ENCODE measurements around the gene HABP4. TPM values are rescaled to one million over a fixed set of nuclear protein-coding genes. Genes with fewer than 3 reads are reported as not detected.

Gene HABP4
- total RNA-seq, 1 experiment from 2014 or later: 21.0 TPM

DNA sequence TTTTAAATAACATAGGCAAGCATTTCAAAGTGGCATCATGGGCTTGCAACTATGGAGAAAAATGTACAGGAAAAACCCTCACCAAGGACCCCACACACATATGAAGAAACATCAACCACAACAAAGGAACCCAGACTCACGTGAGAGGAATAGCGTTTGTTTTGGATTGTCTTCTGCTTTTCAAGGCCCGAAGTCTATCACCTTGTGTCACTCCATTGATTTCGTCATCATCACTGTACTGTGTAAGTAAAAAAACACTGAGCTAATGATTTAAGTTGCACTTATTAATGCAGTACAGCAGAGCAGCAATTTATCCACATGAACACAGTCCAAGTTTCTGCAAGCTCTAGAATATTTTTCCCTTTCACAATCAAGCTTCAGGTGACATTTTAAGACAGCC lies 72.4 kb downstream of the HABP4 start:
- ATAC-seq: no peak
- TF ChIP-seq YY1 (IDR thresholded peaks at IDR 0.05; ENCODE audit: extremely low read depth, insufficient replicate concordance, low read depth, low read length) (no peak), ZFX (IDR thresholded peaks at IDR 0.05) (no peak), FOSL1 (IDR thresholded peaks at IDR 0.05; ENCODE audit: low read depth) (no peak), SIN3A (IDR thresholded peaks at IDR 0.05; ENCODE audit: low read depth) (no peak), EZH2 (IDR thresholded peaks at IDR 0.05) (no peak), EZH2phosphoT487 (IDR thresholded peaks at IDR 0.05; ENCODE audit: borderline replicate concordance) (no peak), ELF1 (IDR thresholded peaks at IDR 0.05; ENCODE audit: borderline replicate concordance, low read depth) (no peak), SP1 (IDR thresholded peaks at IDR 0.05; ENCODE audit: low read depth) (no peak), SRF (IDR thresholded peaks at IDR 0.05; ENCODE audit: low read depth) (no peak), CBX3 (IDR thresholded peaks at IDR 0.05; ENCODE audit: low read depth) (no peak), POLR2AphosphoS5 (IDR thresholded peaks at IDR 0.05; ENCODE audit: low read depth, low read length) (no peak), MAX (IDR thresholded peaks at IDR 0.05) (no peak), JUND (IDR thresholded peaks at IDR 0.05) (no peak), EGR1 (IDR thresholded peaks at IDR 0.05; ENCODE audit: low read depth) (no peak), CEBPB (IDR thresholded peaks at IDR 0.05; ENCODE audit: low read depth) (no peak), POLR2A (IDR thresholded peaks at IDR 0.05; ENCODE audit: borderline replicate concordance, extremely low read depth, insufficient read depth, insufficient read length) (no peak), TCF7L2 (IDR thresholded peaks at IDR 0.05; ENCODE audit: borderline replicate concordance, extremely low read depth, insufficient read depth, insufficient read length) (no peak)
- TF ChIP-seq, protein P1, sequence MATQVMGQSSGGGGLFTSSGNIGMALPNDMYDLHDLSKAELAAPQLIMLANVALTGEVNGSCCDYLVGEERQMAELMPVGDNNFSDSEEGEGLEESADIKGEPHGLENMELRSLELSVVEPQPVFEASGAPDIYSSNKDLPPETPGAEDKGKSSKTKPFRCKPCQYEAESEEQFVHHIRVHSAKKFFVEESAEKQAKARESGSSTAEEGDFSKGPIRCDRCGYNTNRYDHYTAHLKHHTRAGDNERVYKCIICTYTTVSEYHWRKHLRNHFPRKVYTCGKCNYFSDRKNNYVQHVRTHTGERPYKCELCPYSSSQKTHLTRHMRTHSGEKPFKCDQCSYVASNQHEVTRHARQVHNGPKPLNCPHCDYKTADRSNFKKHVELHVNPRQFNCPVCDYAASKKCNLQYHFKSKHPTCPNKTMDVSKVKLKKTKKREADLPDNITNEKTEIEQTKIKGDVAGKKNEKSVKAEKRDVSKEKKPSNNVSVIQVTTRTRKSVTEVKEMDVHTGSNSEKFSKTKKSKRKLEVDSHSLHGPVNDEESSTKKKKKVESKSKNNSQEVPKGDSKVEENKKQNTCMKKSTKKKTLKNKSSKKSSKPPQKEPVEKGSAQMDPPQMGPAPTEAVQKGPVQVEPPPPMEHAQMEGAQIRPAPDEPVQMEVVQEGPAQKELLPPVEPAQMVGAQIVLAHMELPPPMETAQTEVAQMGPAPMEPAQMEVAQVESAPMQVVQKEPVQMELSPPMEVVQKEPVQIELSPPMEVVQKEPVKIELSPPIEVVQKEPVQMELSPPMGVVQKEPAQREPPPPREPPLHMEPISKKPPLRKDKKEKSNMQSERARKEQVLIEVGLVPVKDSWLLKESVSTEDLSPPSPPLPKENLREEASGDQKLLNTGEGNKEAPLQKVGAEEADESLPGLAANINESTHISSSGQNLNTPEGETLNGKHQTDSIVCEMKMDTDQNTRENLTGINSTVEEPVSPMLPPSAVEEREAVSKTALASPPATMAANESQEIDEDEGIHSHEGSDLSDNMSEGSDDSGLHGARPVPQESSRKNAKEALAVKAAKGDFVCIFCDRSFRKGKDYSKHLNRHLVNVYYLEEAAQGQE (IDR thresholded peaks at IDR 0.05; ENCODE audit: low read depth): no peak
- TF ChIP-seq, protein P2, sequence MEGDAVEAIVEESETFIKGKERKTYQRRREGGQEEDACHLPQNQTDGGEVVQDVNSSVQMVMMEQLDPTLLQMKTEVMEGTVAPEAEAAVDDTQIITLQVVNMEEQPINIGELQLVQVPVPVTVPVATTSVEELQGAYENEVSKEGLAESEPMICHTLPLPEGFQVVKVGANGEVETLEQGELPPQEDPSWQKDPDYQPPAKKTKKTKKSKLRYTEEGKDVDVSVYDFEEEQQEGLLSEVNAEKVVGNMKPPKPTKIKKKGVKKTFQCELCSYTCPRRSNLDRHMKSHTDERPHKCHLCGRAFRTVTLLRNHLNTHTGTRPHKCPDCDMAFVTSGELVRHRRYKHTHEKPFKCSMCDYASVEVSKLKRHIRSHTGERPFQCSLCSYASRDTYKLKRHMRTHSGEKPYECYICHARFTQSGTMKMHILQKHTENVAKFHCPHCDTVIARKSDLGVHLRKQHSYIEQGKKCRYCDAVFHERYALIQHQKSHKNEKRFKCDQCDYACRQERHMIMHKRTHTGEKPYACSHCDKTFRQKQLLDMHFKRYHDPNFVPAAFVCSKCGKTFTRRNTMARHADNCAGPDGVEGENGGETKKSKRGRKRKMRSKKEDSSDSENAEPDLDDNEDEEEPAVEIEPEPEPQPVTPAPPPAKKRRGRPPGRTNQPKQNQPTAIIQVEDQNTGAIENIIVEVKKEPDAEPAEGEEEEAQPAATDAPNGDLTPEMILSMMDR (IDR thresholded peaks at IDR 0.05 in 2 of 3, conservative IDR thresholded peaks at IDR 0.05 in 1 of 3; ENCODE audit: borderline replicate concordance in 1 of 3, insufficient read depth in 1 of 3, low read depth in 2 of 3, low read length in 2 of 3): no peak
- TF ChIP-seq, protein P3, sequence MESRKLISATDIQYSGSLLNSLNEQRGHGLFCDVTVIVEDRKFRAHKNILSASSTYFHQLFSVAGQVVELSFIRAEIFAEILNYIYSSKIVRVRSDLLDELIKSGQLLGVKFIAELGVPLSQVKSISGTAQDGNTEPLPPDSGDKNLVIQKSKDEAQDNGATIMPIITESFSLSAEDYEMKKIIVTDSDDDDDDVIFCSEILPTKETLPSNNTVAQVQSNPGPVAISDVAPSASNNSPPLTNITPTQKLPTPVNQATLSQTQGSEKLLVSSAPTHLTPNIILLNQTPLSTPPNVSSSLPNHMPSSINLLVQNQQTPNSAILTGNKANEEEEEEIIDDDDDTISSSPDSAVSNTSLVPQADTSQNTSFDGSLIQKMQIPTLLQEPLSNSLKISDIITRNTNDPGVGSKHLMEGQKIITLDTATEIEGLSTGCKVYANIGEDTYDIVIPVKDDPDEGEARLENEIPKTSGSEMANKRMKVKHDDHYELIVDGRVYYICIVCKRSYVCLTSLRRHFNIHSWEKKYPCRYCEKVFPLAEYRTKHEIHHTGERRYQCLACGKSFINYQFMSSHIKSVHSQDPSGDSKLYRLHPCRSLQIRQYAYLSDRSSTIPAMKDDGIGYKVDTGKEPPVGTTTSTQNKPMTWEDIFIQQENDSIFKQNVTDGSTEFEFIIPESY (IDR thresholded peaks at IDR 0.05; ENCODE audit: extremely low read depth, insufficient replicate concordance, low read length): no peak
- BruUV-seq (replicated peaks): no TSS peak
- Histone ChIP-seq H3K9ac (ENCODE audit: low read length) (no peak overlapping the region), H3K79me2 (ENCODE audit: insufficient read depth, low read length) (no peaks in the 10 kb centered on the region), H3K4me3 (replicated peaks in 1 of 2; ENCODE audit: low read depth in 1 of 2, low read length in 2 of 2) (no peak overlapping the region), H3K36me3 (ENCODE audit: control insufficient read depth in 1 of 2, insufficient read depth in 2 of 2, low read length in 2 of 2) (peaks cover 0 to 2% of the 10 kb centered on the region in 2 experiments; a peak in 2 of 4 replicates), H3K9me2 (ENCODE audit: insufficient read depth) (no peaks in the 10 kb centered on the region), H2AFZ (ENCODE audit: low read depth, low read length, poor library complexity, severe bottlenecking) (no peak overlapping the region), H3K27ac (ENCODE audit: low read depth, low read length) (no peak overlapping the region), H3K27me3 (ENCODE audit: insufficient read depth, low read length) (no peaks in the 10 kb centered on the region), H3K4me2 (ENCODE audit: low read length) (no peak overlapping the region), H3K9me3 (ENCODE audit: control insufficient read depth in 1 of 2, insufficient read depth in 1 of 2, low read depth in 1 of 2, low read length in 2 of 2) (no peaks in the 10 kb centered on the region), H3K4me1 (ENCODE audit: control insufficient read depth in 1 of 2, insufficient read depth in 2 of 2, low read length in 2 of 2) (no peaks in the 10 kb centered on the region), H4K20me1 (ENCODE audit: insufficient read depth) (no peaks in the 10 kb centered on the region)
- RAD21 ChIA-PET (ENCODE audit: low non-redundant PET in 1 of 2, low total read pairs in 2 of 2, uncharacterized antibody in 2 of 2, unreplicated experiment in 2 of 2): no interaction called here
- POLR2A ChIA-PET: no interaction called here
- intact Hi-C loops (cut with micrococcal nuclease): no loop called here
- CTCF ChIA-PET: no interaction called here
- DNase-seq (ENCODE audit: low read depth, low spot score): no peak

Measured in HCT116 (cell line).